ENCODE results near the gene C19orf25. TPM values are rescaled to one million over a fixed set of nuclear protein-coding genes. Genes with fewer than 3 reads are reported as not detected.

The C19orf25 gene
- total and polyA plus RNA-seq, 9 of the 15 experiments (the other 6 are each of a cell fraction or from before 2014, with no cell fraction given) = 0.79 to 96.0 (median 36.1) TPM

DNA sequence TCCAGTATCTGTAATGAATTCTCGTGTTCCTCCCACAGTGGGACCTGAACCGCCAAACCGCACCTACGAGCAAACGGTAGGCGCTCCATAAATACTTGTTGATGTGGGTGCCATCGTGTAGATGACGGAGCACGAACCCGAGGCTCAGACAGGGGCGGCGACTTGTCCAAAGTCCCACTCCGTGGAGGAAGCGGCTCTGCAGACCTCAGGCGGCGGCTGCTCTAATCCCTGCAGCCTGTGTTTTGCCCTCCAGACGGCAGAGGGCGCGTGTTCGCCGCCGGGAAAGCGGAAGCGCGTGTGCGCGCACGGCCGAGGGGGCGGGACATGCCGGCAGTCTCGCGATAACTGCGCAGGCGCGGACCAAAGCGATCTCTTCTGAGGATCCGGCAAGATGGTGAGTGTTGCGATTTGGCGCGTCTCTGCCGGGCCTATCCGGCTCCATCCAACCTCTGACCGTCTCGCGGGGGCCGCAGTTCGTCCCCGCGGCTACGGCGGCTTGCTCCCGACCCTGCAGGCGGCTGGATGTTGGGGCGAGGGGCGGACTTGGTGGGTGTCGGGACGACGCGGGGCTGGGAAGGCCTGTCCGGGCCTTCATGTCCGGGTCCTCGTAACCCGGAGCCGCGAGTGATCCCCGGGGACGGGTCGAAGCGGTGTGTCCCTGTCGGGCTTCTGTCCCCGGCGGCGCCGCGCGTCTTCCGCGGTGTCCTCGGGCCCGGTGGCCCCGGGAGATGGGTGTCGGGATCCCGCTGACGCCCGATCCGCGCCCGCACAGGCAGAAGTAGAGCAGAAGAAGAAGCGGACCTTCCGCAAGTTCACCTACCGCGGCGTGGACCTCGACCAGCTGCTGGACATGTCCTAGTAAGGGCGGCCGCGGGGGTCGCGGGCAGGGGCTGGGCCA is 40.7 kb downstream of the C19orf25 start, which contains the start of gene RPS15 (continued):
- TF ChIP-seq, protein P1, sequence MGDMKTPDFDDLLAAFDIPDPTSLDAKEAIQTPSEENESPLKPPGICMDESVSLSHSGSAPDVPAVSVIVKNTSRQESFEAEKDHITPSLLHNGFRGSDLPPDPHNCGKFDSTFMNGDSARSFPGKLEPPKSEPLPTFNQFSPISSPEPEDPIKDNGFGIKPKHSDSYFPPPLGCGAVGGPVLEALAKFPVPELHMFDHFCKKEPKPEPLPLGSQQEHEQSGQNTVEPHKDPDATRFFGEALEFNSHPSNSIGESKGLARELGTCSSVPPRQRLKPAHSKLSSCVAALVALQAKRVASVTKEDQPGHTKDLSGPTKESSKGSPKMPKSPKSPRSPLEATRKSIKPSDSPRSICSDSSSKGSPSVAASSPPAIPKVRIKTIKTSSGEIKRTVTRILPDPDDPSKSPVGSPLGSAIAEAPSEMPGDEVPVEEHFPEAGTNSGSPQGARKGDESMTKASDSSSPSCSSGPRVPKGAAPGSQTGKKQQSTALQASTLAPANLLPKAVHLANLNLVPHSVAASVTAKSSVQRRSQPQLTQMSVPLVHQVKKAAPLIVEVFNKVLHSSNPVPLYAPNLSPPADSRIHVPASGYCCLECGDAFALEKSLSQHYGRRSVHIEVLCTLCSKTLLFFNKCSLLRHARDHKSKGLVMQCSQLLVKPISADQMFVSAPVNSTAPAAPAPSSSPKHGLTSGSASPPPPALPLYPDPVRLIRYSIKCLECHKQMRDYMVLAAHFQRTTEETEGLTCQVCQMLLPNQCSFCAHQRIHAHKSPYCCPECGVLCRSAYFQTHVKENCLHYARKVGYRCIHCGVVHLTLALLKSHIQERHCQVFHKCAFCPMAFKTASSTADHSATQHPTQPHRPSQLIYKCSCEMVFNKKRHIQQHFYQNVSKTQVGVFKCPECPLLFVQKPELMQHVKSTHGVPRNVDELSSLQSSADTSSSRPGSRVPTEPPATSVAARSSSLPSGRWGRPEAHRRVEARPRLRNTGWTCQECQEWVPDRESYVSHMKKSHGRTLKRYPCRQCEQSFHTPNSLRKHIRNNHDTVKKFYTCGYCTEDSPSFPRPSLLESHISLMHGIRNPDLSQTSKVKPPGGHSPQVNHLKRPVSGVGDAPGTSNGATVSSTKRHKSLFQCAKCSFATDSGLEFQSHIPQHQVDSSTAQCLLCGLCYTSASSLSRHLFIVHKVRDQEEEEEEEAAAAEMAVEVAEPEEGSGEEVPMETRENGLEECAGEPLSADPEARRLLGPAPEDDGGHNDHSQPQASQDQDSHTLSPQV (IDR thresholded peaks at IDR 0.05) = peak; percentile 64; the same call in 1 of the 2 replicates
- TF ChIP-seq HDAC2 (IDR thresholded peaks at IDR 0.05) = peak; percentile 39; the same call in 1 of the 2 replicates
- peak; percentile 100 for TF ChIP-seq TAF7 (tag; IDR thresholded peaks at IDR 0.05)
- TF ChIP-seq, protein P2, sequence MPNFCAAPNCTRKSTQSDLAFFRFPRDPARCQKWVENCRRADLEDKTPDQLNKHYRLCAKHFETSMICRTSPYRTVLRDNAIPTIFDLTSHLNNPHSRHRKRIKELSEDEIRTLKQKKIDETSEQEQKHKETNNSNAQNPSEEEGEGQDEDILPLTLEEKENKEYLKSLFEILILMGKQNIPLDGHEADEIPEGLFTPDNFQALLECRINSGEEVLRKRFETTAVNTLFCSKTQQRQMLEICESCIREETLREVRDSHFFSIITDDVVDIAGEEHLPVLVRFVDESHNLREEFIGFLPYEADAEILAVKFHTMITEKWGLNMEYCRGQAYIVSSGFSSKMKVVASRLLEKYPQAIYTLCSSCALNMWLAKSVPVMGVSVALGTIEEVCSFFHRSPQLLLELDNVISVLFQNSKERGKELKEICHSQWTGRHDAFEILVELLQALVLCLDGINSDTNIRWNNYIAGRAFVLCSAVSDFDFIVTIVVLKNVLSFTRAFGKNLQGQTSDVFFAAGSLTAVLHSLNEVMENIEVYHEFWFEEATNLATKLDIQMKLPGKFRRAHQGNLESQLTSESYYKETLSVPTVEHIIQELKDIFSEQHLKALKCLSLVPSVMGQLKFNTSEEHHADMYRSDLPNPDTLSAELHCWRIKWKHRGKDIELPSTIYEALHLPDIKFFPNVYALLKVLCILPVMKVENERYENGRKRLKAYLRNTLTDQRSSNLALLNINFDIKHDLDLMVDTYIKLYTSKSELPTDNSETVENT (CRISPR knock-in tag; IDR thresholded peaks at IDR 0.05) = peak; percentile 70
- TF ChIP-seq ZNF253 (CRISPR knock-in tag; conservative IDR thresholded peaks at IDR 0.05) = no peak
- peak; percentile 86 for TF ChIP-seq SMAD1 (IDR thresholded peaks at IDR 0.05; ENCODE audit: low read depth, low read length, partially characterized antibody)
- TF ChIP-seq SETDB1 (IDR thresholded peaks at IDR 0.05; ENCODE audit: low read length) = peak; percentile 39
- peak; percentile 61 for TF ChIP-seq SMAD4 (CRISPR knock-in tag; conservative IDR thresholded peaks at IDR 0.05)
- peak; percentile 86 for TF ChIP-seq MXI1 (IDR thresholded peaks at IDR 0.05; ENCODE audit: low read depth, low read length)
- TF ChIP-seq ETV1 (tag; conservative IDR thresholded peaks at IDR 0.05; ENCODE audit: low read depth) = peak; percentile 85
- TF ChIP-seq ZNF282 (CRISPR knock-in tag; IDR thresholded peaks at IDR 0.05) = peak; percentile 10; the same call in 1 of the 2 replicates
- TF ChIP-seq, protein P3, sequence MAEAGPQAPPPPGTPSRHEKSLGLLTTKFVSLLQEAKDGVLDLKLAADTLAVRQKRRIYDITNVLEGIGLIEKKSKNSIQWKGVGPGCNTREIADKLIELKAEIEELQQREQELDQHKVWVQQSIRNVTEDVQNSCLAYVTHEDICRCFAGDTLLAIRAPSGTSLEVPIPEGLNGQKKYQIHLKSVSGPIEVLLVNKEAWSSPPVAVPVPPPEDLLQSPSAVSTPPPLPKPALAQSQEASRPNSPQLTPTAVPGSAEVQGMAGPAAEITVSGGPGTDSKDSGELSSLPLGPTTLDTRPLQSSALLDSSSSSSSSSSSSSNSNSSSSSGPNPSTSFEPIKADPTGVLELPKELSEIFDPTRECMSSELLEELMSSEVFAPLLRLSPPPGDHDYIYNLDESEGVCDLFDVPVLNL (CRISPR knock-in tag; IDR thresholded peaks at IDR 0.05; ENCODE audit: low read depth) = peak; percentile 70
- peak; percentile 73; the same call in 1 of the 2 replicates for TF ChIP-seq ZNF24 (IDR thresholded peaks at IDR 0.05)
- TF ChIP-seq POLR2A (conservative IDR thresholded peaks at IDR 0.05) = peak; percentile 99
- TF ChIP-seq FOSL1 (tag; conservative IDR thresholded peaks at IDR 0.05) = 0 out of 2 replicates have a peak, but pooled peaks have one; percentile 16
- TF ChIP-seq SMC3 (conservative IDR thresholded peaks at IDR 0.05; ENCODE audit: insufficient read depth, low read depth, low read length) = peak; percentile 61; the same call in 1 of the 2 replicates
- TF ChIP-seq ZNF212 (CRISPR knock-in tag; IDR thresholded peaks at IDR 0.05) = peak; percentile 67; the same call in 1 of the 2 replicates
- peak; percentile 100 for TF ChIP-seq ZZZ3 (IDR thresholded peaks at IDR 0.05)

Measured in K562 (cell line).